ENCODE data around the gene LINC00237.

GRCh38 chr20:21129861-21130260, 23.7 kb upstream of the LINC00237 start:
- TF ChIP-seq POLR2A (IDR thresholded peaks at IDR 0.05) (no peak), CTCF (IDR thresholded peaks at IDR 0.05 in 8 of 11, conservative IDR thresholded peaks at IDR 0.05 in 3 of 11) (no peak)
